ENCODE measurements around the gene PLEKHM2.

DNA sequence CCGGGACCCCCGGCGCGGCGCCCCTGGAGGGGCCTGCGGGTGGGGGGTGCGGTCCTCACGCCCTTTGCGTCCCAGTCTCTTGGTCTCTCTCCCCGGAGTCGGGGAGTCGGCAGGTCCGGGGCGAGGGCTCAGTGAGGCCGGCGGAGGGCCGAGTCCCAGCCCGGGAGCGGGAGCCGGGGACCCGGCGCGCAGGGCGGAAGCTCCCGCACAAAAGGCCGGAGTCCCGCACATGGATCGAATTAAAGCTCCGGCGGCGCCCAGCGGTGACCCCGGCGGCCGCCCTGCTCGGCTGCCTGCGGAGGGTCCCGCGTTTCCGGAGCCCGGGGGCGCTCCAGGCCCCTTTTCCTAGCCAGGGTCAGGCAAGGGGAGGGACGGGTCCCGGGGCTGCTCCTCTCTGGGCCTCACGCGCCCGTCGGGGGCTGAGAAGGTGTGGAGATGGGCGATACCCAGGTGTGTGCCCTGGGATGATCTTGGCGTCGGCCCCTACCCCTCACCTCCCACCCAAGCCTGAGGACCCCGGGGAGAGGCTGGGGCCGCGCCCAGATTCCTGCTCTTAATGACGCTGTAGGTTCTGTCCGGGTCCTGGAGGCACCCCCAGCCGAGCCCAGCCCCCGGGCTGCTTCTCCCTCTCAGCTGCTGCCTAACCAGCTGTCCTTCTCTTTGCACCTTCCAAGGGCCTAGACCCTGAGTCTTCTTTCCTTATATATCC lies 75.0 kb downstream of the PLEKHM2 start:
- TF ChIP-seq, protein P1, sequence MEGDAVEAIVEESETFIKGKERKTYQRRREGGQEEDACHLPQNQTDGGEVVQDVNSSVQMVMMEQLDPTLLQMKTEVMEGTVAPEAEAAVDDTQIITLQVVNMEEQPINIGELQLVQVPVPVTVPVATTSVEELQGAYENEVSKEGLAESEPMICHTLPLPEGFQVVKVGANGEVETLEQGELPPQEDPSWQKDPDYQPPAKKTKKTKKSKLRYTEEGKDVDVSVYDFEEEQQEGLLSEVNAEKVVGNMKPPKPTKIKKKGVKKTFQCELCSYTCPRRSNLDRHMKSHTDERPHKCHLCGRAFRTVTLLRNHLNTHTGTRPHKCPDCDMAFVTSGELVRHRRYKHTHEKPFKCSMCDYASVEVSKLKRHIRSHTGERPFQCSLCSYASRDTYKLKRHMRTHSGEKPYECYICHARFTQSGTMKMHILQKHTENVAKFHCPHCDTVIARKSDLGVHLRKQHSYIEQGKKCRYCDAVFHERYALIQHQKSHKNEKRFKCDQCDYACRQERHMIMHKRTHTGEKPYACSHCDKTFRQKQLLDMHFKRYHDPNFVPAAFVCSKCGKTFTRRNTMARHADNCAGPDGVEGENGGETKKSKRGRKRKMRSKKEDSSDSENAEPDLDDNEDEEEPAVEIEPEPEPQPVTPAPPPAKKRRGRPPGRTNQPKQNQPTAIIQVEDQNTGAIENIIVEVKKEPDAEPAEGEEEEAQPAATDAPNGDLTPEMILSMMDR (IDR thresholded peaks at IDR 0.05; ENCODE audit: low read length): no peak
- TF ChIP-seq EZH2 (IDR thresholded peaks at IDR 0.05; ENCODE audit: borderline replicate concordance, low read length): no peak

Data from OCI-LY1 (cell line).